SK-N-MC (cell line): ENCODE results near the gene TECPR1.

Experiments
- EZH2 ChIP-seq: fragments of 200-600 bp; sonication (generic); IDR thresholded peaks from one replicate; pipeline ENCODE4 v1.6.1; 2017; ENCODE audit warnings: antibody characterized with exemption
- FOXP2 ChIP-seq: optimal IDR thresholded peaks from 2 replicates; pipeline ENCODE3; 2011; ENCODE audit warnings: mild to moderate bottlenecking, moderate library complexity; ENCODE audit not compliant: insufficient read depth; ENCODE audit errors: extremely low read length, control extremely low read depth
- POLR2AphosphoS5 ChIP-seq: IDR thresholded peaks from 2 replicates; pipeline ENCODE4 v1.6.1; 2012; ENCODE audit warnings: mild to moderate bottlenecking, low read depth, low read length, borderline replicate concordance

- no peak for TF ChIP-seq EZH2
- TF ChIP-seq POLR2AphosphoS5, result no peak
- no peak for TF ChIP-seq FOXP2
Observed at GRCh38 chr7:98177553-98177952, 74.5 kb downstream of the TECPR1 start.
